Activated CD4-positive, alpha-beta memory T cell treated with anti-CD3 and anti-CD28 coated beads for 36 hours (primary cell): ENCODE measurements around the gene P2RX2. TPM values are rescaled to one million over a fixed set of nuclear protein-coding genes. Genes with fewer than 3 reads are reported as not detected.

Source experiments
- CTCF ChIA-PET: fragments of 350-600 bp; sonication (Branson Sonifier 250); formaldehyde crosslinking; loops from one replicate; lab custom pipeline; 2021; ENCODE audit warnings: antibody characterized with exemption, inconsistent platforms; lab: Charles Lee
- POLR2A ChIA-PET: fragments of 350-600 bp; sonication (Branson Sonifier 250); formaldehyde crosslinking; loops from one replicate; lab custom pipeline; 2021; ENCODE audit warnings: antibody characterized with exemption; lab: Charles Lee
- DNase-seq: peaks from one replicate; pipeline ENCODE4 v3.0.0-alpha.2; 2020
- H3K27ac Mint-ChIP-seq: one replicate; pipeline ENCODE4 v1.8.0; 2021; ENCODE audit warnings: mixed read lengths
- H3K27me3 Mint-ChIP-seq: one replicate; pipeline ENCODE4 v1.8.0; 2021; ENCODE audit warnings: mixed read lengths
- H3K36me3 Mint-ChIP-seq: one replicate; pipeline ENCODE4 v1.8.0; 2021; ENCODE audit warnings: mixed read lengths
- H3K4me1 Mint-ChIP-seq: one replicate; pipeline ENCODE4 v1.8.0; 2021; ENCODE audit warnings: low read depth, mixed read lengths
- H3K4me3 Mint-ChIP-seq: one replicate; pipeline ENCODE4 v1.8.0; 2021; ENCODE audit warnings: mild to moderate bottlenecking, mixed read lengths
- H3K9me3 Mint-ChIP-seq: one replicate; pipeline ENCODE4 v1.8.0; 2021; ENCODE audit warnings: mixed read lengths
- intact Hi-C: fragments of 100-400 bp; cut with micrococcal nuclease; formaldehyde crosslinking; loops from one replicate; pipeline ENCODE4 v1.15.1; 2023
- total RNA-seq, 2 experiments: library from RNA; stranded (reverse); gene quantifications; one replicate each; pipeline ENCODE4 v1.2.3, GENCODE V29; 2021

Gene P2RX2
- not detected for total RNA-seq

DNA sequence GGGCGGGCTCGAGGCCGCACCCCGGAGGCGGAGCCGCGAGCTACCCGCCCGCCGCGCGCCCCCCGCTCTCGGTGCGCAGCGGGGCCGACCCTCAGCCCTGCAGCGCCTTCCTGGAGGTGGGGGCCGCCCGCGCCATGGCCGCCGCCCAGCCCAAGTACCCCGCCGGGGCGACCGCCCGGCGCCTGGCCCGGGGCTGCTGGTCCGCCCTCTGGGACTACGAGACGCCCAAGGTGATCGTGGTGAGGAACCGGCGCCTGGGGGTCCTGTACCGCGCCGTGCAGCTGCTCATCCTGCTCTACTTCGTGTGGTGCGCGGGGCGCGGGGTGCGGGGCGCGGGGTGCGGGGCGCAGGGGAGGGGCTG, at the start of gene P2RX2:
P2RX2 (plus strand) TSS at position 94 of the 361 bp plus-strand sequence; CDS start at position 135, 41 bp downstream.
- H3K4me3 Mint-ChIP-seq, result no peak within 1 kb of the TSS
- intact Hi-C loops, result loop anchor here (10.0 kb wide), 1 partner anchor 464 kb away; no protein-coding TSS in a partner anchor
- POLR2A ChIA-PET, result interaction anchor here (0.6 kb wide), 1 partner anchor 74 kb away, joined by 3 read pairs; no protein-coding TSS in a partner anchor
- CTCF ChIA-PET, result interaction anchor here (1.6 kb wide), 1 partner anchor 203 kb away, joined by 4 read pairs; no protein-coding TSS in a partner anchor
- peaks cover 4% of the 10 kb centered on the region for H3K9me3 Mint-ChIP-seq
- H3K4me1 Mint-ChIP-seq, result peaks cover 14% of the 10 kb centered on the region
- peaks cover 22% of the 10 kb centered on the region for H3K27me3 Mint-ChIP-seq
- no peaks in the 10 kb centered on the region for H3K36me3 Mint-ChIP-seq
- DNase-seq, result no peak
- H3K27ac Mint-ChIP-seq, result no peak within 1 kb of the TSS

GRCh38 chr12:132568826-132569480, 49.6 kb upstream of the P2RX2 start:
- Mint-ChIP-seq H3K9me3 (no peaks in the 10 kb centered on the region), H3K27ac (no peak overlapping the region), H3K4me1 (no peaks in the 10 kb centered on the region), H3K4me3 (no peak overlapping the region), H3K27me3 (no peaks in the 10 kb centered on the region), H3K36me3 (no peaks in the 10 kb centered on the region)
- no peak for DNase-seq
- ChIA-PET CTCF (interaction anchor here (1.0 to 1.4 kb wide), 3 partner anchors 8 to 155 kb away, joined by 3 read pairs; no protein-coding TSS in a partner anchor), POLR2A (no interaction called here)
- intact Hi-C loops, result no loop called here

GRCh38 chr12:132569856-132570480, 48.6 kb upstream of the P2RX2 start:
- intact Hi-C loops, result no loop called here
- Mint-ChIP-seq H3K4me3 (no peak overlapping the region), H3K27me3 (no peaks in the 10 kb centered on the region), H3K27ac (no peak overlapping the region), H3K4me1 (no peaks in the 10 kb centered on the region), H3K36me3 (no peaks in the 10 kb centered on the region), H3K9me3 (no peaks in the 10 kb centered on the region)
- CTCF ChIA-PET, result interaction anchor here (1.0 kb wide), 1 partner anchor 9 kb away, joined by 3 read pairs; no protein-coding TSS in a partner anchor
- POLR2A ChIA-PET, result no interaction called here
- DNase-seq, result no peak

DNA sequence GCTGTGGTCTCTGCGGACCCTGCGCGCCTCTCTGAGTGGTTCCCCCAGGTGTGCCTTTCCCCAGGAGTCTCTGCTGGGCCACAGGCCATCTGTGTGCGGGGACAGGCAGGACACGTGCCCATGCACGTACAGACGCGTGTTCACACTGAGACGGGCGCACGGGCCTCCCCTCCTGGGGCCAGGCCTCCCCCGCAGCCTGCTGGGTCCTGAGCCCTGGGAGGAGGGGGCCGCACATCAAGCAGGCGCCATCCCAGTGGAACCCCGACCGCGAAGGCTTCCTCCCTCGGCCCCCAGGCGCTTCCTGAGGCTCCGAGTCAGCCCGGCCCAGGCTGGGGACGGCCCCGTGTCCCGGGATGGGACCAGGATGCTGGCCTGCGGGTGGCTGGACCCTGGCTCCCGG, 47.9 kb upstream of the P2RX2 start:
- CTCF ChIA-PET, result no interaction called here

GRCh38 chr12:132571051-132571450, 47.5 kb upstream of the P2RX2 start:
- Mint-ChIP-seq H3K4me1 (no peaks in the 10 kb centered on the region), H3K36me3 (no peaks in the 10 kb centered on the region), H3K4me3 (no peak overlapping the region), H3K9me3 (no peaks in the 10 kb centered on the region), H3K27me3 (no peaks in the 10 kb centered on the region), H3K27ac (no peak overlapping the region)
- ChIA-PET POLR2A (no interaction called here), CTCF (no interaction called here)
- no peak for DNase-seq
- intact Hi-C loops, result no loop called here

More for the DNA sequence above, 47.9 kb upstream of the P2RX2 start:
- H3K27me3 Mint-ChIP-seq, result no peaks in the 10 kb centered on the region
- H3K27ac Mint-ChIP-seq, result no peak overlapping the region
- DNase-seq, result no peak
- no peaks in the 10 kb centered on the region for H3K9me3 Mint-ChIP-seq
- POLR2A ChIA-PET, result no interaction called here
- H3K4me1 Mint-ChIP-seq, result no peaks in the 10 kb centered on the region
- no peak overlapping the region for H3K4me3 Mint-ChIP-seq
- no peaks in the 10 kb centered on the region for H3K36me3 Mint-ChIP-seq
- intact Hi-C loops, result no loop called here

DNA sequence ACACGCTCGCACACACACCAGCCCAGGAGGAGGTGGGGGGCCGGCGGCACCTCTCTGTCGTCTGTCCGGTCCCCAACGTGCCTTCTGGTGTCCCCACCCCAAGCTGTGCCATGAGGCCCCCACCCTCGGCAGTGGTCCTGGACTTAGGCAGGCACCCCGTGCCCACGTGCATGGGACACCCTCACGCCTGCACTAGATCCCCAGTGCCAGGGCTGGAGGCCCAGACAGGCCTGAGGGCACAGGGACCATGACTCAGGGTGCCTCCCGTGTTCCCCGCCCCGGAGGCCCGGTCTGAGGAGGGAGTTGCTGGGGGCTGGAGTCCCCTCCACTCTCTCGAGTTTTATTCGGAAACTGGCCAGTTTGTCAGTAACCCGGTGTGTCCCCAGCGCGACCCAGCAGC, 47.0 kb upstream of the P2RX2 start:
- POLR2A ChIA-PET, result no interaction called here
- Mint-ChIP-seq H3K27ac (no peak overlapping the region), H3K27me3 (no peaks in the 10 kb centered on the region), H3K9me3 (no peaks in the 10 kb centered on the region), H3K4me1 (no peaks in the 10 kb centered on the region), H3K36me3 (peaks cover 2% of the 10 kb centered on the region), H3K4me3 (no peak overlapping the region)
- CTCF ChIA-PET, result no interaction called here
- intact Hi-C loops, result no loop called here
- DNase-seq, result no peak

DNA sequence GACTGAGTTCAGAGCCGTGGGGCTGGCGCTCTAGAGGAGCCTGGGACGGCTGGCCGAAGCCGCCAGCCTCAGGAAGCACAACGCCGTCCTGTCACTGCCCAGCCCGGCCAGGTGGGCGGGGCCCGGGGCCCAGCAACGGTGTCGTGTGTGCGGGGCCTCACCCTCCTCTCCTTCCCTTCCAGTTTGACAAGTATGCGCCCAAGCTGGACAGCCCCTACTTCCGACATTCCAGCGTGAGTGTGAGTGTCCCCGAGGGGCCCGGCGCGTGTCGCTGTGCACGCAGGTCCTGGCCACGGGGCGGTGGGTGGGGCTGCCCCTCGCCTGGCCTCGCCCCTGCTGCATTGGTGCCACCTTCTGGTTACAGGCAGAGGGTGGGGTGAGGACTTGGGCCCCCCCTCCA, 46.5 kb upstream of the P2RX2 start:
- Mint-ChIP-seq H3K27ac (no peak overlapping the region), H3K9me3 (no peaks in the 10 kb centered on the region), H3K4me1 (no peaks in the 10 kb centered on the region), H3K27me3 (no peaks in the 10 kb centered on the region), H3K4me3 (no peak overlapping the region), H3K36me3 (peaks cover 2% of the 10 kb centered on the region)
- intact Hi-C loops, result no loop called here
- ChIA-PET POLR2A (no interaction called here), CTCF (no interaction called here)
- DNase-seq, result no peak

DNA sequence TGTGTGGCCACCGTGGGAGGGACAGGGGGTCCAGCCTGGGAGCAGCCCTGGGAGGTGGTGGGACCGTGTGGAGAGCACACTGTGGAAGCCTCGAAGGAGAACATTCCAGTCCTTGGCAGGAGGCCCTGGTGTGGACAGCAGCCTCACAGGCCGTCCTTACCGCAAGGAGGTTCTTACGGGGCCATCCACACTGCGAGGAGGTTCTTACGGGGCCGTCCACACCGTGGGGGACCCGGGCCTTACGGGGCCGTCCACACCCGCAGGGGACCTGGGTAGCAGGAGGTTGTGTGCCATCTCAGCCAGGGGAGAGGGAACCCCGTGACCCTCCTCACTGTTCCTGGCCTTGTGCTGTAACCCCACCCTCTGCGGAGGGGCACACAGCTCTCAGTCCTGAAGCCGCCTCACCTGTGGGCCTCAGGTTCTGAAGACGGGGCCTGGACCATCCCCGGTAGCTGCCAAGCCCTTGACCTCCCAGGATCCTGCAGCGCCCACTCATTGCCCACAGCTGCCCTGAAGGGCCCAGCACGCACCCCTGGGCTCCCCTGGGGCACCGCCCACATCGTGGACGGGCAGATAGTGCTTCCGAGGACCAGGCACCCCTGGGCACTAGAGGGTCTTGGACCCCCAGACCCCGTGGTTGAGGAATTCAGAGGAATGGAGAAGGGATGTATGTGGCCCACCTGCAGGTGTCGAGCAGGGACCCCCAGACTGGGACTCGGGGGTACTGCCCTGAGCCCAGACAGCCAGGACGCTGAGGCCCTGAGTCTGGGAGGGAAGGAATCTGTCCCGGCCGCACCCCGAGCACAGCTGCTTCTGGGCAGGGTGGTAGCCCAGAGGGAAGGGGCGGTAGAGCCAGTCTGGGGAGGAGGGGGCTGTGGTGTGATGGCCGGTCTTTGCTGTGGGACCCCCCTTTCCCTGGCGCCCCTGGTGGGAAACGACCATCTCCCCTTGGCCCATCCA, 45.5 kb upstream of the P2RX2 start:
- H3K4me1 Mint-ChIP-seq, result no peaks in the 10 kb centered on the region
- DNase-seq, result no peak
- ChIA-PET POLR2A (no interaction called here), CTCF (interaction anchor here (0.7 to 1.0 kb wide), 2 partner anchors 12 to 160 kb away, joined by 3 read pairs; no protein-coding TSS in a partner anchor)
- peaks cover 6% of the 10 kb centered on the region for H3K36me3 Mint-ChIP-seq
- H3K9me3 Mint-ChIP-seq, result no peaks in the 10 kb centered on the region
- intact Hi-C loops, result no loop called here
- H3K27me3 Mint-ChIP-seq, result no peaks in the 10 kb centered on the region
- H3K4me3 Mint-ChIP-seq, result no peak overlapping the region
- no peak overlapping the region for H3K27ac Mint-ChIP-seq

- no peak for DNase-seq
- Mint-ChIP-seq H3K27ac (no peak overlapping the region), H3K27me3 (no peaks in the 10 kb centered on the region), H3K4me1 (no peaks in the 10 kb centered on the region), H3K9me3 (no peaks in the 10 kb centered on the region), H3K4me3 (no peak overlapping the region), H3K36me3 (peaks cover 6% of the 10 kb centered on the region)
- POLR2A ChIA-PET, result no interaction called here
- CTCF ChIA-PET, result no interaction called here
- intact Hi-C loops, result no loop called here
These were observed 44.1 kb upstream of the P2RX2 start for GRCh38 chr12:132574271-132574996.

GRCh38 chr12:132575661-132576060, 42.9 kb upstream of the P2RX2 start:
- intact Hi-C loops, result no loop called here
- peaks cover 7% of the 10 kb centered on the region for H3K36me3 Mint-ChIP-seq

GRCh38 chr12:132576701-132577100, 41.9 kb upstream of the P2RX2 start:
- CTCF ChIA-PET, result interaction anchor here (0.6 to 1.2 kb wide), 2 partner anchors 16 to 451 kb away, joined by 3 read pairs; no protein-coding TSS in a partner anchor
- Mint-ChIP-seq H3K27me3 (no peaks in the 10 kb centered on the region), H3K36me3 (peaks cover 7% of the 10 kb centered on the region), H3K4me1 (no peaks in the 10 kb centered on the region), H3K4me3 (no peak overlapping the region), H3K27ac (no peak overlapping the region), H3K9me3 (no peaks in the 10 kb centered on the region)
- DNase-seq, result no peak
- POLR2A ChIA-PET, result no interaction called here
- intact Hi-C loops, result no loop called here

More at GRCh38 chr12:132575661-132576060, 42.9 kb upstream of the P2RX2 start:
- H3K4me1 Mint-ChIP-seq, result no peaks in the 10 kb centered on the region
- CTCF ChIA-PET, result interaction anchor here (1.2 kb wide), 1 partner anchor 15 kb away, joined by 3 read pairs; no protein-coding TSS in a partner anchor
- H3K4me3 Mint-ChIP-seq, result no peak overlapping the region
- no peaks in the 10 kb centered on the region for H3K27me3 Mint-ChIP-seq
- POLR2A ChIA-PET, result no interaction called here
- H3K27ac Mint-ChIP-seq, result no peak overlapping the region
- no peaks in the 10 kb centered on the region for H3K9me3 Mint-ChIP-seq
- no peak for DNase-seq
